ENCODE results near the gene ONECUT3.

GRCh38 chr19:1806184-1807029, 53.1 kb downstream of the ONECUT3 start:
- TF ChIP-seq CTCF (conservative IDR thresholded peaks at IDR 0.05; ENCODE audit: low read length) (no peak), EZH2phosphoT487 (IDR thresholded peaks at IDR 0.05; ENCODE audit: borderline replicate concordance, low read depth, low read length) (no peak)

All from OCI-LY7 (cell line).